Activated B cell treated with CpG ODN at 0.5 μM for 24 hours (primary cell): ENCODE results near the gene HOXB7. TPM values are rescaled to one million over a fixed set of nuclear protein-coding genes. Genes with fewer than 3 reads are reported as not detected.
A peak's percentile ranks its signal among the peaks of the same experiment; 100 is the strongest.

Experiments used
- ATAC-seq: fragments of 200-7000 bp; cut with Tn5 transposase; one replicate; pipeline ENCODE4 v1.10.0; 2021; ENCODE audit warnings: low read depth, mild to moderate bottlenecking, moderate library complexity
- CTCF ChIA-PET: fragments of 350-600 bp; sonication (Branson Sonifier 250); formaldehyde crosslinking; loops from one replicate; lab custom pipeline; 2021; ENCODE audit warnings: antibody characterized with exemption; lab: Charles Lee
- POLR2A ChIA-PET: fragments of 350-600 bp; sonication (Branson Sonifier 250); formaldehyde crosslinking; loops from one replicate; lab custom pipeline; 2021; ENCODE audit warnings: antibody characterized with exemption; lab: Charles Lee
- DNase-seq: peaks from one replicate; pipeline ENCODE4 v3.0.0; 2022
- H3K27ac Mint-ChIP-seq: one replicate; pipeline ENCODE4 v1.8.0; 2020; ENCODE audit warnings: mixed read lengths
- H3K27me3 Mint-ChIP-seq: one replicate; pipeline ENCODE4 v1.8.0; 2021; ENCODE audit warnings: mixed read lengths
- H3K36me3 Mint-ChIP-seq: one replicate; pipeline ENCODE4 v1.8.0; 2021; ENCODE audit warnings: low read depth, mixed read lengths
- H3K4me1 Mint-ChIP-seq: one replicate; pipeline ENCODE4 v1.8.0; 2021; ENCODE audit warnings: mixed read lengths
- H3K4me3 Mint-ChIP-seq: one replicate; pipeline ENCODE4 v1.8.0; 2020; ENCODE audit warnings: mild to moderate bottlenecking, mixed read lengths
- H3K9me3 Mint-ChIP-seq: one replicate; pipeline ENCODE4 v1.8.0; 2020; ENCODE audit warnings: mixed read lengths
- CTCF ChIP-seq: fragments of 200-600 bp; IDR thresholded peaks from one replicate; pipeline ENCODE4 v1.8.0; 2022; ENCODE audit warnings: antibody characterized with exemption, mild to moderate bottlenecking
- intact Hi-C: fragments of 100-400 bp; cut with micrococcal nuclease; formaldehyde crosslinking; loops from one replicate; pipeline ENCODE4 v1.15.1; 2024
- total RNA-seq: library from RNA; stranded (reverse); gene quantifications from 2 replicates; pipeline ENCODE4 v1.2.3, GENCODE V29; 2022

The HOXB7 gene
- total RNA-seq, 1 donor from 2014 or later: 0.60 TPM

GRCh38 chr17:48618256-48618896 lies 7.6 kb upstream of the HOXB7 start:
- H3K27me3 Mint-ChIP-seq: peaks cover 78% of the 10 kb centered on the region
- POLR2A ChIA-PET: interaction anchor here (0.8 to 1.0 kb wide), 4 partner anchors 18 to 403 kb away, joined by 3 to 5 read pairs (median 4); no protein-coding TSS in a partner anchor

GRCh38 chr17:48617471-48618255 lies 6.8 kb upstream of the HOXB7 start:
- intact Hi-C loops: loop anchor here (1.0 to 10.0 kb wide), 8 partner anchors 281 to 773 kb away; partner anchors contain the start of genes IGF2BP1 and SCRN2
- ATAC-seq (no peak), DNase-seq (no peak)
- POLR2A ChIA-PET: interaction anchor here (1.0 kb wide), 3 partner anchors 19 to 310 kb away, joined by 3 to 5 read pairs (median 4); no protein-coding TSS in a partner anchor
- CTCF ChIA-PET: interaction anchor here (1.0 to 4.0 kb wide), 15 partner anchors 8 to 592 kb away, joined by 3 to 29 read pairs (median 7); partner anchors contain the start of genes HOXB3, HOXB5 and HOXB9
- H3K4me3 Mint-ChIP-seq: no peak overlapping the region
- peaks cover 31% of the 10 kb centered on the region for H3K4me1 Mint-ChIP-seq
- H3K27ac Mint-ChIP-seq: no peak overlapping the region
- H3K9me3 Mint-ChIP-seq: no peaks in the 10 kb centered on the region
- H3K36me3 Mint-ChIP-seq: no peaks in the 10 kb centered on the region
- no peak for TF ChIP-seq CTCF
- H3K27me3 Mint-ChIP-seq: peaks cover 71% of the 10 kb centered on the region

More at GRCh38 chr17:48618256-48618896, 7.6 kb upstream of the HOXB7 start:
- ATAC-seq: peak; percentile 84
- CTCF ChIA-PET: interaction anchor here (0.8 to 4.0 kb wide), 17 partner anchors 9 to 594 kb away, joined by 3 to 29 read pairs (median 6); partner anchors contain the start of genes HOXB3 and HOXB5
- Mint-ChIP-seq H3K4me1 (peaks cover 26% of the 10 kb centered on the region), H3K4me3 (no peak overlapping the region), H3K27ac (peak overlapping the region; percentile 9), H3K9me3 (no peaks in the 10 kb centered on the region), H3K36me3 (no peaks in the 10 kb centered on the region)
- intact Hi-C loops: loop anchor here (1.0 to 10.0 kb wide), 8 partner anchors 282 to 774 kb away; partner anchors contain the start of genes IGF2BP1 and SCRN2
- peak; percentile 77 for DNase-seq
- TF ChIP-seq CTCF: peak; percentile 66

GRCh38 chr17:48616717-48617470 lies 6.1 kb upstream of the HOXB7 start:
- H3K27me3 Mint-ChIP-seq: peaks cover 67% of the 10 kb centered on the region
- no peak overlapping the region for H3K4me3 Mint-ChIP-seq
- ATAC-seq (no peak), DNase-seq (no peak)
- H3K4me1 Mint-ChIP-seq: peaks cover 37% of the 10 kb centered on the region
- H3K9me3 Mint-ChIP-seq: no peaks in the 10 kb centered on the region
- POLR2A ChIA-PET: no interaction called here
- CTCF ChIA-PET: interaction anchor here (1.0 to 3.8 kb wide), 6 partner anchors 9 to 591 kb away, joined by 3 to 29 read pairs (median 6); partner anchors contain the start of genes HOXB5 and HOXB9
- no peak for TF ChIP-seq CTCF
- no peaks in the 10 kb centered on the region for H3K36me3 Mint-ChIP-seq
- intact Hi-C loops: loop anchor here (10.0 kb wide), 2 partner anchors 378 to 772 kb away; partner anchors contain the start of genes IGF2BP1 and SCRN2
- H3K27ac Mint-ChIP-seq: no peak overlapping the region

- H3K27me3 Mint-ChIP-seq: peaks cover 62% of the 10 kb centered on the region
- no peak for DNase-seq
- no peak for ATAC-seq
- no peaks in the 10 kb centered on the region for H3K9me3 Mint-ChIP-seq
- H3K27ac Mint-ChIP-seq: no peak overlapping the region
- no peak overlapping the region for H3K4me3 Mint-ChIP-seq
- POLR2A ChIA-PET: no interaction called here
- peaks cover 44% of the 10 kb centered on the region for H3K4me1 Mint-ChIP-seq
- intact Hi-C loops: loop anchor here (10.0 kb wide), 2 partner anchors 379 to 771 kb away; partner anchors contain the start of genes IGF2BP1 and SCRN2
- peaks cover 2% of the 10 kb centered on the region for H3K36me3 Mint-ChIP-seq
- CTCF ChIA-PET: interaction anchor here (1.0 to 1.4 kb wide), 5 partner anchors 17 to 353 kb away, joined by 3 to 4 read pairs (median 3); no protein-coding TSS in a partner anchor
- no peak for TF ChIP-seq CTCF
Measured at GRCh38 chr17:48615963-48616716, 5.3 kb upstream of the HOXB7 start.
